HepG2 (cell line): Measurements from ENCODE around the gene DQX1. TPM values are rescaled to one million over a fixed set of nuclear protein-coding genes. Genes with fewer than 3 reads are reported as not detected.
A peak's percentile ranks its signal among the peaks of the same experiment; 100 is the strongest.

ENCODE experiments used
- MIER2 ChIP-seq: IDR thresholded peaks from 2 replicates; pipeline ENCODE4 v1.6.1; 2016; ENCODE audit warnings: missing biosample characterization, missing genetic modification reagents
- MYC ChIP-seq: sonication (generic); formaldehyde crosslinking; IDR thresholded peaks from 2 replicates; pipeline ENCODE4 v1.9.0; 2021; ENCODE audit warnings: missing genetic modification reagents, borderline replicate concordance
- RAD51 ChIP-seq: fragments of 450-650 bp; IDR thresholded peaks from 2 replicates; pipeline ENCODE4 v1.6.1; 2016; ENCODE audit warnings: borderline replicate concordance
- SATB2 ChIP-seq: sonication (generic); formaldehyde crosslinking; IDR thresholded peaks from 2 replicates; pipeline ENCODE4 v1.5.0; 2020; ENCODE audit warnings: missing genetic modification reagents
- SIN3B ChIP-seq: fragments of 150-350 bp; IDR thresholded peaks from 2 replicates; pipeline ENCODE4 v1.6.1; 2014; ENCODE audit warnings: low read length
- ZNF292 ChIP-seq: sonication (generic); formaldehyde crosslinking; IDR thresholded peaks from 2 replicates; pipeline ENCODE4 v1.8.1; 2022; ENCODE audit warnings: mild to moderate bottlenecking, low read depth, missing genetic modification reagents, borderline replicate concordance
- ZNF335 ChIP-seq: sonication (generic); formaldehyde crosslinking; IDR thresholded peaks from 2 replicates; pipeline ENCODE4 v1.4.0; 2020; ENCODE audit warnings: missing genetic modification reagents
- polyA plus RNA-seq, 8 experiments: library from polyadenylated mRNA; depleted of rRNA in 3 of 8; stranded (reverse) in 7 of 8; unstranded in 1 of 8; fragments of >200 nt; fragmentation: Illumina TruSeq in 4 of 8; extraction: Trizol in 4 of 8; gene quantifications; 2 replicates each; pipeline versions ENCODE4 v1.2.1 to v1.2.3, GENCODE V29; 2011 to 2016; ENCODE audit warnings: low read depth in 4 of 8, missing spikeins in 1 of 8, mixed read lengths in 1 of 8; ENCODE audit not compliant: insufficient read depth in 1 of 8
- total RNA-seq, 5 experiments: library from RNA; depleted of rRNA; stranded (reverse); fragments of >200 nt; fragmentation: Illumina TruSeq; extraction: Trizol; gene quantifications; 2 replicates each; pipeline ENCODE4 v1.2.3, GENCODE V29; 2016; ENCODE audit warnings: low read depth in 1 of 5
- TF ChIP-seq, protein P1 (sequence below): fragments of 450-650 bp; IDR thresholded peaks from 2 replicates; pipeline ENCODE4 v1.6.1; 2017
- TF ChIP-seq, protein P2 (sequence below): sonication (generic); formaldehyde crosslinking; IDR thresholded peaks from 2 replicates; pipeline ENCODE4 v1.4.0; 2020; ENCODE audit warnings: mild to moderate bottlenecking, missing genetic modification reagents
- TF ChIP-seq, protein P3 (sequence below): sonication (generic); formaldehyde crosslinking; IDR thresholded peaks from 2 replicates; pipeline ENCODE4 v1.4.0; 2020; ENCODE audit warnings: missing genetic modification reagents, borderline replicate concordance
- TF ChIP-seq, protein P4 (sequence below): sonication (generic); formaldehyde crosslinking; IDR thresholded peaks from 2 replicates; pipeline ENCODE4 v1.4.0; 2020; ENCODE audit warnings: missing genetic modification reagents
- TF ChIP-seq, protein P5 (sequence below): sonication (generic); formaldehyde crosslinking; IDR thresholded peaks from 2 replicates; pipeline ENCODE4 v1.4.0; 2020; ENCODE audit warnings: missing genetic modification reagents

Gene DQX1
- total and polyA plus RNA-seq, 2 of the 13 experiments (the other 11 are each of a cell fraction or from before 2014, with no cell fraction given): 27.6 to 89.8 TPM

DNA sequence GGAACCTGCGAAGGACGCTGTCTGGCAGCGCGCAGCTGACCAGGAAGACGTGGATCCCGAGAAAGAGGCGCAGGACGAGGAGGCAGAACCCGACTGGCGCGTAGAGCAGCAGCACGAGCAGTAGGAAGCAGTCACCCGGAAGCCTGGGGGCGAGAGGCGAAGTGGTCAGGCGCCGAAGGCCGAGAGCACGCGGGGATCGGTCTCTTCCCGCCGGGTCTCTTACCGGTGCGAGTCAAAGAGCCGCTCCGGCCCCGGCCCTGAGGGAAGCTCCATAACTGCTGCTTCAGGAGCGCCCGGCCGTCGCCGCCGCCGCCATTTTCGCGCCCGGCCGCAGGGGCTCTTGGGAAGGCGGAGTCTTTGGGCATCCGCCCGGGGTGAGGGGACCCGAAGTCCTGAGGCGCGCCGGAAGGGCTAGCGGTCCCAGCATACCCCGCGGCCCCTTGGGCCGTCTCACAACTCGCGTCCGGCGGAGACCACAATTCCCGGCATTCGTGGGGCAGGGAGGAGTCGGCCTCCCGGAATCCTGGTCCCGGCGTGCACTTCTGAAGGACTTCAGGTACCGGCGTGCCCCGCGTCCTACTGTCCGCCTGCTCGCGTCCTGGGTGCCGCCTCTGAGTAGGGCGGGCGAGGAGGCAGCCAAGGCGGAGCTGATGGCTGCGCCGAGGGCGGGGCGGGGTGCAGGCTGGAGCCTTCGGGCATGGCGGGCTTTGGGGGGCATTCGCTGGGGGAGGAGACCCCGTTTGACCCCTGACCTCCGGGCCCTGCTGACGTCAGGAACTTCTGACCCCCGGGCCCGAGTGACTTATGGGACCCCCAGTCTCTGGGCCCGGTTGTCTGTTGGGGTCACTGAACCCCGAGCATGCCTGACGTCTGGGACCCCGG lies 3.6 kb upstream of the DQX1 start, which contains the start of the genes AUP1 and HTRA2 (continued):
- TF ChIP-seq, protein P1, sequence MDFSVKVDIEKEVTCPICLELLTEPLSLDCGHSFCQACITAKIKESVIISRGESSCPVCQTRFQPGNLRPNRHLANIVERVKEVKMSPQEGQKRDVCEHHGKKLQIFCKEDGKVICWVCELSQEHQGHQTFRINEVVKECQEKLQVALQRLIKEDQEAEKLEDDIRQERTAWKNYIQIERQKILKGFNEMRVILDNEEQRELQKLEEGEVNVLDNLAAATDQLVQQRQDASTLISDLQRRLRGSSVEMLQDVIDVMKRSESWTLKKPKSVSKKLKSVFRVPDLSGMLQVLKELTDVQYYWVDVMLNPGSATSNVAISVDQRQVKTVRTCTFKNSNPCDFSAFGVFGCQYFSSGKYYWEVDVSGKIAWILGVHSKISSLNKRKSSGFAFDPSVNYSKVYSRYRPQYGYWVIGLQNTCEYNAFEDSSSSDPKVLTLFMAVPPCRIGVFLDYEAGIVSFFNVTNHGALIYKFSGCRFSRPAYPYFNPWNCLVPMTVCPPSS: no peak
- TF ChIP-seq RAD51 (no peak), SIN3B (peak; percentile 77; the same call in 1 of the 2 replicates), SATB2 (CRISPR knock-in tag) (no peak), MIER2 (CRISPR knock-in tag) (peak; percentile 72; the same call in 1 of the 2 replicates), ZNF335 (peak; percentile 97), ZNF292 (CRISPR knock-in tag) (no peak; the same call in 1 of the 2 replicates), MYC (CRISPR knock-in tag) (peak; percentile 84)
- TF ChIP-seq, protein P2, sequence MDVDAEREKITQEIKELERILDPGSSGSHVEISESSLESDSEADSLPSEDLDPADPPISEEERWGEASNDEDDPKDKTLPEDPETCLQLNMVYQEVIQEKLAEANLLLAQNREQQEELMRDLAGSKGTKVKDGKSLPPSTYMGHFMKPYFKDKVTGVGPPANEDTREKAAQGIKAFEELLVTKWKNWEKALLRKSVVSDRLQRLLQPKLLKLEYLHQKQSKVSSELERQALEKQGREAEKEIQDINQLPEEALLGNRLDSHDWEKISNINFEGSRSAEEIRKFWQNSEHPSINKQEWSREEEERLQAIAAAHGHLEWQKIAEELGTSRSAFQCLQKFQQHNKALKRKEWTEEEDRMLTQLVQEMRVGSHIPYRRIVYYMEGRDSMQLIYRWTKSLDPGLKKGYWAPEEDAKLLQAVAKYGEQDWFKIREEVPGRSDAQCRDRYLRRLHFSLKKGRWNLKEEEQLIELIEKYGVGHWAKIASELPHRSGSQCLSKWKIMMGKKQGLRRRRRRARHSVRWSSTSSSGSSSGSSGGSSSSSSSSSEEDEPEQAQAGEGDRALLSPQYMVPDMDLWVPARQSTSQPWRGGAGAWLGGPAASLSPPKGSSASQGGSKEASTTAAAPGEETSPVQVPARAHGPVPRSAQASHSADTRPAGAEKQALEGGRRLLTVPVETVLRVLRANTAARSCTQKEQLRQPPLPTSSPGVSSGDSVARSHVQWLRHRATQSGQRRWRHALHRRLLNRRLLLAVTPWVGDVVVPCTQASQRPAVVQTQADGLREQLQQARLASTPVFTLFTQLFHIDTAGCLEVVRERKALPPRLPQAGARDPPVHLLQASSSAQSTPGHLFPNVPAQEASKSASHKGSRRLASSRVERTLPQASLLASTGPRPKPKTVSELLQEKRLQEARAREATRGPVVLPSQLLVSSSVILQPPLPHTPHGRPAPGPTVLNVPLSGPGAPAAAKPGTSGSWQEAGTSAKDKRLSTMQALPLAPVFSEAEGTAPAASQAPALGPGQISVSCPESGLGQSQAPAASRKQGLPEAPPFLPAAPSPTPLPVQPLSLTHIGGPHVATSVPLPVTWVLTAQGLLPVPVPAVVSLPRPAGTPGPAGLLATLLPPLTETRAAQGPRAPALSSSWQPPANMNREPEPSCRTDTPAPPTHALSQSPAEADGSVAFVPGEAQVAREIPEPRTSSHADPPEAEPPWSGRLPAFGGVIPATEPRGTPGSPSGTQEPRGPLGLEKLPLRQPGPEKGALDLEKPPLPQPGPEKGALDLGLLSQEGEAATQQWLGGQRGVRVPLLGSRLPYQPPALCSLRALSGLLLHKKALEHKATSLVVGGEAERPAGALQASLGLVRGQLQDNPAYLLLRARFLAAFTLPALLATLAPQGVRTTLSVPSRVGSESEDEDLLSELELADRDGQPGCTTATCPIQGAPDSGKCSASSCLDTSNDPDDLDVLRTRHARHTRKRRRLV (CRISPR knock-in tag): peak; percentile 95
- TF ChIP-seq, protein P3, sequence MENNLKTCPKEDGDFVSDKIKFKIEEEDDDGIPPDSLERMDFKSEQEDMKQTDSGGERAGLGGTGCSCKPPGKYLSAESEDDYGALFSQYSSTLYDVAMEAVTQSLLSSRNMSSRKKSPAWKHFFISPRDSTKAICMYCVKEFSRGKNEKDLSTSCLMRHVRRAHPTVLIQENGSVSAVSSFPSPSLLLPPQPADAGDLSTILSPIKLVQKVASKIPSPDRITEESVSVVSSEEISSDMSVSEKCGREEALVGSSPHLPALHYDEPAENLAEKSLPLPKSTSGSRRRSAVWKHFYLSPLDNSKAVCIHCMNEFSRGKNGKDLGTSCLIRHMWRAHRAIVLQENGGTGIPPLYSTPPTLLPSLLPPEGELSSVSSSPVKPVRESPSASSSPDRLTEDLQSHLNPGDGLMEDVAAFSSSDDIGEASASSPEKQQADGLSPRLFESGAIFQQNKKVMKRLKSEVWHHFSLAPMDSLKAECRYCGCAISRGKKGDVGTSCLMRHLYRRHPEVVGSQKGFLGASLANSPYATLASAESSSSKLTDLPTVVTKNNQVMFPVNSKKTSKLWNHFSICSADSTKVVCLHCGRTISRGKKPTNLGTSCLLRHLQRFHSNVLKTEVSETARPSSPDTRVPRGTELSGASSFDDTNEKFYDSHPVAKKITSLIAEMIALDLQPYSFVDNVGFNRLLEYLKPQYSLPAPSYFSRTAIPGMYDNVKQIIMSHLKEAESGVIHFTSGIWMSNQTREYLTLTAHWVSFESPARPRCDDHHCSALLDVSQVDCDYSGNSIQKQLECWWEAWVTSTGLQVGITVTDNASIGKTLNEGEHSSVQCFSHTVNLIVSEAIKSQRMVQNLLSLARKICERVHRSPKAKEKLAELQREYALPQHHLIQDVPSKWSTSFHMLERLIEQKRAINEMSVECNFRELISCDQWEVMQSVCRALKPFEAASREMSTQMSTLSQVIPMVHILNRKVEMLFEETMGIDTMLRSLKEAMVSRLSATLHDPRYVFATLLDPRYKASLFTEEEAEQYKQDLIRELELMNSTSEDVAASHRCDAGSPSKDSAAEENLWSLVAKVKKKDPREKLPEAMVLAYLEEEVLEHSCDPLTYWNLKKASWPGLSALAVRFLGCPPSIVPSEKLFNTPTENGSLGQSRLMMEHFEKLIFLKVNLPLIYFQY (CRISPR knock-in tag): peak; percentile 86; the same call in 1 of the 2 replicates
- TF ChIP-seq, protein P4, sequence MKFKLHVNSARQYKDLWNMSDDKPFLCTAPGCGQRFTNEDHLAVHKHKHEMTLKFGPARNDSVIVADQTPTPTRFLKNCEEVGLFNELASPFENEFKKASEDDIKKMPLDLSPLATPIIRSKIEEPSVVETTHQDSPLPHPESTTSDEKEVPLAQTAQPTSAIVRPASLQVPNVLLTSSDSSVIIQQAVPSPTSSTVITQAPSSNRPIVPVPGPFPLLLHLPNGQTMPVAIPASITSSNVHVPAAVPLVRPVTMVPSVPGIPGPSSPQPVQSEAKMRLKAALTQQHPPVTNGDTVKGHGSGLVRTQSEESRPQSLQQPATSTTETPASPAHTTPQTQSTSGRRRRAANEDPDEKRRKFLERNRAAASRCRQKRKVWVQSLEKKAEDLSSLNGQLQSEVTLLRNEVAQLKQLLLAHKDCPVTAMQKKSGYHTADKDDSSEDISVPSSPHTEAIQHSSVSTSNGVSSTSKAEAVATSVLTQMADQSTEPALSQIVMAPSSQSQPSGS (CRISPR knock-in tag): peak; percentile 89
- TF ChIP-seq, protein P5, sequence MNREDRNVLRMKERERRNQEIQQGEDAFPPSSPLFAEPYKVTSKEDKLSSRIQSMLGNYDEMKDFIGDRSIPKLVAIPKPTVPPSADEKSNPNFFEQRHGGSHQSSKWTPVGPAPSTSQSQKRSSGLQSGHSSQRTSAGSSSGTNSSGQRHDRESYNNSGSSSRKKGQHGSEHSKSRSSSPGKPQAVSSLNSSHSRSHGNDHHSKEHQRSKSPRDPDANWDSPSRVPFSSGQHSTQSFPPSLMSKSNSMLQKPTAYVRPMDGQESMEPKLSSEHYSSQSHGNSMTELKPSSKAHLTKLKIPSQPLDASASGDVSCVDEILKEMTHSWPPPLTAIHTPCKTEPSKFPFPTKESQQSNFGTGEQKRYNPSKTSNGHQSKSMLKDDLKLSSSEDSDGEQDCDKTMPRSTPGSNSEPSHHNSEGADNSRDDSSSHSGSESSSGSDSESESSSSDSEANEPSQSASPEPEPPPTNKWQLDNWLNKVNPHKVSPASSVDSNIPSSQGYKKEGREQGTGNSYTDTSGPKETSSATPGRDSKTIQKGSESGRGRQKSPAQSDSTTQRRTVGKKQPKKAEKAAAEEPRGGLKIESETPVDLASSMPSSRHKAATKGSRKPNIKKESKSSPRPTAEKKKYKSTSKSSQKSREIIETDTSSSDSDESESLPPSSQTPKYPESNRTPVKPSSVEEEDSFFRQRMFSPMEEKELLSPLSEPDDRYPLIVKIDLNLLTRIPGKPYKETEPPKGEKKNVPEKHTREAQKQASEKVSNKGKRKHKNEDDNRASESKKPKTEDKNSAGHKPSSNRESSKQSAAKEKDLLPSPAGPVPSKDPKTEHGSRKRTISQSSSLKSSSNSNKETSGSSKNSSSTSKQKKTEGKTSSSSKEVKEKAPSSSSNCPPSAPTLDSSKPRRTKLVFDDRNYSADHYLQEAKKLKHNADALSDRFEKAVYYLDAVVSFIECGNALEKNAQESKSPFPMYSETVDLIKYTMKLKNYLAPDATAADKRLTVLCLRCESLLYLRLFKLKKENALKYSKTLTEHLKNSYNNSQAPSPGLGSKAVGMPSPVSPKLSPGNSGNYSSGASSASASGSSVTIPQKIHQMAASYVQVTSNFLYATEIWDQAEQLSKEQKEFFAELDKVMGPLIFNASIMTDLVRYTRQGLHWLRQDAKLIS (CRISPR knock-in tag): no peak
